ENCODE data around the gene LOXHD1.

DNA sequence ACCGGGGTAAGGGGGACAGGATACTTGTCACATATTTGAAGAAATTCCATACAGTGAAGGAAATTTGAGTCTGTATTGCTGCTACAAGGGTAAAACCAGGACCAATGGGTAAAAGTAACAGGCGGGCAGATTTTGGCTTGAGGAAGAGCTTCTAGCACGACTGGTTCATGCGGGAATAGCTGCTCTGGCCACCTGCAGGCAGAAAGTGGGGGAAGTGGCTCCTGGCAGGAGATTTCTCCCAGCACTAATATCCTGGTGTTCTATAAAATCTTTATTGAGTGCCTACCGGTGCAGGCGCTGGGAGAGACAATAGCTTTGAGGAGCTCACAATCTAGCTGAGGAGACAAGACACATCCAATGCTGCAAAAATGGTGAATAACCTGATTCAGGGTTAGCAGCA is 198.5 kb downstream of the LOXHD1 start:
- TF ChIP-seq, protein P1, sequence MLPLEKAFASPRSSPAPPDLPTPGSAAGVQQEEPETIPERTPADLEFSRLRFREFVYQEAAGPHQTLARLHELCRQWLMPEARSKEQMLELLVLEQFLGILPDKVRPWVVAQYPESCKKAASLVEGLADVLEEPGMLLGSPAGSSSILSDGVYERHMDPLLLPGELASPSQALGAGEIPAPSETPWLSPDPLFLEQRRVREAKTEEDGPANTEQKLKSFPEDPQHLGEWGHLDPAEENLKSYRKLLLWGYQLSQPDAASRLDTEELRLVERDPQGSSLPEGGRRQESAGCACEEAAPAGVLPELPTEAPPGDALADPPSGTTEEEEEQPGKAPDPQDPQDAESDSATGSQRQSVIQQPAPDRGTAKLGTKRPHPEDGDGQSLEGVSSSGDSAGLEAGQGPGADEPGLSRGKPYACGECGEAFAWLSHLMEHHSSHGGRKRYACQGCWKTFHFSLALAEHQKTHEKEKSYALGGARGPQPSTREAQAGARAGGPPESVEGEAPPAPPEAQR (CRISPR knock-in tag; IDR thresholded peaks at IDR 0.05): no peak
- TF ChIP-seq FOXJ3 (CRISPR knock-in tag; IDR thresholded peaks at IDR 0.05; ENCODE audit: borderline replicate concordance): no peak
- TF ChIP-seq, protein P2, sequence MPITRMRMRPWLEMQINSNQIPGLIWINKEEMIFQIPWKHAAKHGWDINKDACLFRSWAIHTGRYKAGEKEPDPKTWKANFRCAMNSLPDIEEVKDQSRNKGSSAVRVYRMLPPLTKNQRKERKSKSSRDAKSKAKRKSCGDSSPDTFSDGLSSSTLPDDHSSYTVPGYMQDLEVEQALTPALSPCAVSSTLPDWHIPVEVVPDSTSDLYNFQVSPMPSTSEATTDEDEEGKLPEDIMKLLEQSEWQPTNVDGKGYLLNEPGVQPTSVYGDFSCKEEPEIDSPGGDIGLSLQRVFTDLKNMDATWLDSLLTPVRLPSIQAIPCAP (CRISPR knock-in tag; IDR thresholded peaks at IDR 0.05): no peak
- TF ChIP-seq, protein P3, sequence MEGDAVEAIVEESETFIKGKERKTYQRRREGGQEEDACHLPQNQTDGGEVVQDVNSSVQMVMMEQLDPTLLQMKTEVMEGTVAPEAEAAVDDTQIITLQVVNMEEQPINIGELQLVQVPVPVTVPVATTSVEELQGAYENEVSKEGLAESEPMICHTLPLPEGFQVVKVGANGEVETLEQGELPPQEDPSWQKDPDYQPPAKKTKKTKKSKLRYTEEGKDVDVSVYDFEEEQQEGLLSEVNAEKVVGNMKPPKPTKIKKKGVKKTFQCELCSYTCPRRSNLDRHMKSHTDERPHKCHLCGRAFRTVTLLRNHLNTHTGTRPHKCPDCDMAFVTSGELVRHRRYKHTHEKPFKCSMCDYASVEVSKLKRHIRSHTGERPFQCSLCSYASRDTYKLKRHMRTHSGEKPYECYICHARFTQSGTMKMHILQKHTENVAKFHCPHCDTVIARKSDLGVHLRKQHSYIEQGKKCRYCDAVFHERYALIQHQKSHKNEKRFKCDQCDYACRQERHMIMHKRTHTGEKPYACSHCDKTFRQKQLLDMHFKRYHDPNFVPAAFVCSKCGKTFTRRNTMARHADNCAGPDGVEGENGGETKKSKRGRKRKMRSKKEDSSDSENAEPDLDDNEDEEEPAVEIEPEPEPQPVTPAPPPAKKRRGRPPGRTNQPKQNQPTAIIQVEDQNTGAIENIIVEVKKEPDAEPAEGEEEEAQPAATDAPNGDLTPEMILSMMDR (IDR thresholded peaks at IDR 0.05): no peak
- TF ChIP-seq, protein P4, sequence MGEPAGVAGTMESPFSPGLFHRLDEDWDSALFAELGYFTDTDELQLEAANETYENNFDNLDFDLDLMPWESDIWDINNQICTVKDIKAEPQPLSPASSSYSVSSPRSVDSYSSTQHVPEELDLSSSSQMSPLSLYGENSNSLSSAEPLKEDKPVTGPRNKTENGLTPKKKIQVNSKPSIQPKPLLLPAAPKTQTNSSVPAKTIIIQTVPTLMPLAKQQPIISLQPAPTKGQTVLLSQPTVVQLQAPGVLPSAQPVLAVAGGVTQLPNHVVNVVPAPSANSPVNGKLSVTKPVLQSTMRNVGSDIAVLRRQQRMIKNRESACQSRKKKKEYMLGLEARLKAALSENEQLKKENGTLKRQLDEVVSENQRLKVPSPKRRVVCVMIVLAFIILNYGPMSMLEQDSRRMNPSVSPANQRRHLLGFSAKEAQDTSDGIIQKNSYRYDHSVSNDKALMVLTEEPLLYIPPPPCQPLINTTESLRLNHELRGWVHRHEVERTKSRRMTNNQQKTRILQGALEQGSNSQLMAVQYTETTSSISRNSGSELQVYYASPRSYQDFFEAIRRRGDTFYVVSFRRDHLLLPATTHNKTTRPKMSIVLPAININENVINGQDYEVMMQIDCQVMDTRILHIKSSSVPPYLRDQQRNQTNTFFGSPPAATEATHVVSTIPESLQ (CRISPR knock-in tag; IDR thresholded peaks at IDR 0.05): no peak
- TF ChIP-seq NFE2L1 (CRISPR knock-in tag; IDR thresholded peaks at IDR 0.05): no peak
- TF ChIP-seq ESRRA (CRISPR knock-in tag; IDR thresholded peaks at IDR 0.05; ENCODE audit: borderline replicate concordance): no peak
- no peak for TF ChIP-seq ZNF317 (CRISPR knock-in tag; IDR thresholded peaks at IDR 0.05; ENCODE audit: borderline replicate concordance, low read depth)
- TF ChIP-seq MXD4 (CRISPR knock-in tag; IDR thresholded peaks at IDR 0.05; ENCODE audit: borderline replicate concordance): no peak
- no peak for TF ChIP-seq ZNF263 (CRISPR knock-in tag; IDR thresholded peaks at IDR 0.05; ENCODE audit: low read depth)
- TF ChIP-seq, protein P5, sequence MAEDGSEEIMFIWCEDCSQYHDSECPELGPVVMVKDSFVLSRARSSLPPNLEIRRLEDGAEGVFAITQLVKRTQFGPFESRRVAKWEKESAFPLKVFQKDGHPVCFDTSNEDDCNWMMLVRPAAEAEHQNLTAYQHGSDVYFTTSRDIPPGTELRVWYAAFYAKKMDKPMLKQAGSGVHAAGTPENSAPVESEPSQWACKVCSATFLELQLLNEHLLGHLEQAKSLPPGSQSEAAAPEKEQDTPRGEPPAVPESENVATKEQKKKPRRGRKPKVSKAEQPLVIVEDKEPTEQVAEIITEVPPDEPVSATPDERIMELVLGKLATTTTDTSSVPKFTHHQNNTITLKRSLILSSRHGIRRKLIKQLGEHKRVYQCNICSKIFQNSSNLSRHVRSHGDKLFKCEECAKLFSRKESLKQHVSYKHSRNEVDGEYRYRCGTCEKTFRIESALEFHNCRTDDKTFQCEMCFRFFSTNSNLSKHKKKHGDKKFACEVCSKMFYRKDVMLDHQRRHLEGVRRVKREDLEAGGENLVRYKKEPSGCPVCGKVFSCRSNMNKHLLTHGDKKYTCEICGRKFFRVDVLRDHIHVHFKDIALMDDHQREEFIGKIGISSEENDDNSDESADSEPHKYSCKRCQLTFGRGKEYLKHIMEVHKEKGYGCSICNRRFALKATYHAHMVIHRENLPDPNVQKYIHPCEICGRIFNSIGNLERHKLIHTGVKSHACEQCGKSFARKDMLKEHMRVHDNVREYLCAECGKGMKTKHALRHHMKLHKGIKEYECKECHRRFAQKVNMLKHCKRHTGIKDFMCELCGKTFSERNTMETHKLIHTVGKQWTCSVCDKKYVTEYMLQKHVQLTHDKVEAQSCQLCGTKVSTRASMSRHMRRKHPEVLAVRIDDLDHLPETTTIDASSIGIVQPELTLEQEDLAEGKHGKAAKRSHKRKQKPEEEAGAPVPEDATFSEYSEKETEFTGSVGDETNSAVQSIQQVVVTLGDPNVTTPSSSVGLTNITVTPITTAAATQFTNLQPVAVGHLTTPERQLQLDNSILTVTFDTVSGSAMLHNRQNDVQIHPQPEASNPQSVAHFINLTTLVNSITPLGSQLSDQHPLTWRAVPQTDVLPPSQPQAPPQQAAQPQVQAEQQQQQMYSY (CRISPR knock-in tag; IDR thresholded peaks at IDR 0.05): no peak
